Uterus (tissue), 4 donors: ENCODE data around the gene AKAP4. TPM values are rescaled to one million over a fixed set of nuclear protein-coding genes. Genes with fewer than 3 reads are reported as not detected.

Experiments used
- DNase-seq, 2 donors: peaks; one replicate each; pipeline ENCODE4 v3.0.0-alpha.2; 2019 to 2020
- H3K27ac ChIP-seq, 2 donors: fragments of 200-600 bp; sonication (generic); 1 replicate in 1 of 2; 2 replicates in 1 of 2; pipeline ENCODE4 v1.5.1; 2016 to 2018
- H3K27me3 ChIP-seq, 2 donors: fragments of 200-600 bp; sonication (generic); one replicate each; pipeline ENCODE4 v1.5.1; 2018 to 2019; ENCODE audit warnings: control low read depth in 1 of 2
- H3K36me3 ChIP-seq, 2 donors: fragments of 200-600 bp; sonication (generic); one replicate each; pipeline ENCODE4 v1.5.1; 2019; ENCODE audit warnings: control low read depth in 1 of 2
- H3K4me1 ChIP-seq, 2 donors: fragments of 200-600 bp; sonication (generic); one replicate each; pipeline ENCODE4 v1.5.1; 2018 to 2019; ENCODE audit warnings: control low read depth in 1 of 2
- H3K4me3 ChIP-seq, 2 donors: fragments of 200-600 bp; sonication (generic); 1 replicate in 1 of 2; 2 replicates in 1 of 2; pipeline ENCODE4 v1.5.1; 2018 to 2019; ENCODE audit warnings: mild to moderate bottlenecking in 1 of 2
- H3K9me3 ChIP-seq, 2 donors: fragments of 200-600 bp; sonication (generic); one replicate each; pipeline ENCODE4 v1.5.1; 2019; ENCODE audit warnings: control low read depth in 1 of 2
- POLR2A ChIP-seq, 2 donors: fragments of 450-650 bp; IDR thresholded peaks; one replicate each; pipeline ENCODE4 v1.6.1; 2016; ENCODE audit warnings: antibody characterized with exemption in 2 of 2, mild to moderate bottlenecking in 1 of 2, moderate library complexity in 1 of 2
- intact Hi-C: fragments of 100-400 bp; cut with DNase I; formaldehyde crosslinking; loops from one replicate; pipeline ENCODE4 v1.15.1; 2023; ENCODE audit warnings: low total_unique reads
- small RNA-seq: library from RNA; depleted of rRNA; stranded (forward); fragments of <200 nt; gene quantifications from one replicate; pipeline ENCODE3, GENCODE V24; 2016
- total RNA-seq, 4 donors: library from RNA; depleted of rRNA in 3 of 4; stranded (reverse); fragments of >200 nt in 3 of 4; gene quantifications; one replicate each; pipeline versions ENCODE4 v1.1.0 to v1.2.4, GENCODE V29; 2014 to 2023
- TF ChIP-seq, protein P1 (sequence below), 4 experiments: fragments of 200-600 bp in 2 of 4; fragments of 450-650 bp in 2 of 4; sonication (generic) in 2 of 4; IDR thresholded peaks; one replicate each; pipeline ENCODE4 v1.5.1; 2016 to 2019; ENCODE audit warnings: antibody characterized with exemption in 4 of 4, mild to moderate bottlenecking in 2 of 4, moderate library complexity in 1 of 4
- donor health status: DM: yes; HTN: yes; CAD: no.

AKAP4 gene
- total RNA-seq, 4 donors from 2014 or later: not detected

DNA sequence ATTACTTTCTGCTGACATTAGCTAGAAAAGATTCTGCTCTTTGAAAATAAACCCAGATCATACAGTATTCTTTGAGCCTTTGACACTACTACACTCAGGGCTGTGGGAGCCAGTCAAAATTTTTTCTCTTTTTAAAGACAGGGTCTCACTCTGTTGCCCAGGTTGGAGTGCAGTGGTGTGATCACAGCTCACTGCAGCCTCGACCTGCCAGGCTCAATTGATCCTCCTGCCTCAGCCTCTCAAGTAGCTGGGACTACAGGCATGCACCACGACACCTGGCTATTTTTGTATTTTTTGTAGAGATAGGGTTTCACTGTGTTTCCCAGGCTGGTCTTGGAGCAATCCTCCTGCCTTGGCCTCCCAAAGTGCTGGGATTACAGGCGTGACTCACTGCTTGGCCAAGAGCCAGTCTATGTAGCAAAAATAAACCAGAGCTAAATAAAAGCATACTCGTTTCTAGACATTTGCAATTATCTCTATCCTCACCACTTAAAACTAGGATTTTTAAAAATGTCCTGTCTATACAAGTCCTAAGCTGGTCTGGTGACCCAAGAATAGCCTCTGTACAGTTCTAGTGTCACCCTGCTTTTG lies 43.2 kb downstream of the AKAP4 start:
- H3K4me1 ChIP-seq: no peaks in the 10 kb centered on the region
- no peak overlapping the region for H3K27ac ChIP-seq
- TF ChIP-seq, protein P1, sequence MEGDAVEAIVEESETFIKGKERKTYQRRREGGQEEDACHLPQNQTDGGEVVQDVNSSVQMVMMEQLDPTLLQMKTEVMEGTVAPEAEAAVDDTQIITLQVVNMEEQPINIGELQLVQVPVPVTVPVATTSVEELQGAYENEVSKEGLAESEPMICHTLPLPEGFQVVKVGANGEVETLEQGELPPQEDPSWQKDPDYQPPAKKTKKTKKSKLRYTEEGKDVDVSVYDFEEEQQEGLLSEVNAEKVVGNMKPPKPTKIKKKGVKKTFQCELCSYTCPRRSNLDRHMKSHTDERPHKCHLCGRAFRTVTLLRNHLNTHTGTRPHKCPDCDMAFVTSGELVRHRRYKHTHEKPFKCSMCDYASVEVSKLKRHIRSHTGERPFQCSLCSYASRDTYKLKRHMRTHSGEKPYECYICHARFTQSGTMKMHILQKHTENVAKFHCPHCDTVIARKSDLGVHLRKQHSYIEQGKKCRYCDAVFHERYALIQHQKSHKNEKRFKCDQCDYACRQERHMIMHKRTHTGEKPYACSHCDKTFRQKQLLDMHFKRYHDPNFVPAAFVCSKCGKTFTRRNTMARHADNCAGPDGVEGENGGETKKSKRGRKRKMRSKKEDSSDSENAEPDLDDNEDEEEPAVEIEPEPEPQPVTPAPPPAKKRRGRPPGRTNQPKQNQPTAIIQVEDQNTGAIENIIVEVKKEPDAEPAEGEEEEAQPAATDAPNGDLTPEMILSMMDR (IDR thresholded peaks at IDR 0.05): no peak
- TF ChIP-seq POLR2A (IDR thresholded peaks at IDR 0.05): no peak
- H3K36me3 ChIP-seq: no peaks in the 10 kb centered on the region
- no peaks in the 10 kb centered on the region for H3K27me3 ChIP-seq
- H3K4me3 ChIP-seq: no peak overlapping the region
- peak; percentile 29 to 30 for DNase-seq
- intact Hi-C loops: no loop called here
- no peaks in the 10 kb centered on the region for H3K9me3 ChIP-seq

DNA sequence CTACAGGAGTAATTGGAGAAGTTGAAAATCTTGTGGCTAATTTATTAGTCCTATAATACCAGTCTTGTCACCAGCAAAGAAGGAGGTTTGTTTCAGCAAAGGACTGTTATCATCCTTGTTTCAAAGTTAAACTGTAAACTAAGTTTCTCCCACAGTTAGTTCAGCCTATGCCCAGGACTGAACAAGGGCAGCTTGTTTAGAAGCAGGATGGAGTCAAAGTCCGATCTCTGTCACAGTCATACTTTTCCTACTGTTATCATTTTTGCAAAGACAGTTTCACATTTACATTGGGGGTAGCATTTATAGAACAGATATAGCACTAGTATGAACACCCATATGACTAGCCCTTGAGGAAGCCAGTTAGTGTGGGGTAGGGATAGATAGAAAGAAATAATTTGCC lies 46.4 kb downstream of the AKAP4 start:
- Histone ChIP-seq H3K9me3 (no peaks in the 10 kb centered on the region), H3K27me3 (peaks cover 0 to under 1% of the 10 kb centered on the region in 2 donors), H3K27ac (no peak overlapping the region), H3K36me3 (no peaks in the 10 kb centered on the region), H3K4me3 (no peak overlapping the region), H3K4me1 (no peaks in the 10 kb centered on the region)
- no peak for DNase-seq
- intact Hi-C loops: no loop called here
- TF ChIP-seq, protein P1 (IDR thresholded peaks at IDR 0.05): no peak
- TF ChIP-seq POLR2A (IDR thresholded peaks at IDR 0.05): no peak

DNA sequence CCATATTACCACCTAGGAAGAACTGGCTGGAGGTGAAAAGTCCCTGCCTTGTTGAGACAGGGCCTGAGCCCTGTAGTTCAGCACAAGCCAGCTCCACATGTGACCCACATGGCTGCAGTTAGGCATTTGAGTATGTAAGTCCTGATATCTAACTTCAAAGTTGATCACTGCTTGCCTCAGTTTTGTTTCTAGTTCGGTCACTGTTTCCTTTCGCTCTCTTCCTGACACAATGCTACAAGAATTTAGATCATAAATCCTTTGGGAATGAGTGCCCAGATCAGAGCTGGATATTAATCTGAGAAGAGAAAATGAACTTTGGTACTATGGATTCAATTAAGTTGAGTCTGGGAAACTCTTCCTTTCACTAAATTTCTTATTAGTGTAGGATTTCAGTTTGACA lies 48.4 kb downstream of the AKAP4 start:
- Histone ChIP-seq H3K27me3 (peaks cover 0 to 3% of the 10 kb centered on the region in 2 donors), H3K4me1 (no peaks in the 10 kb centered on the region), H3K27ac (no peak overlapping the region), H3K4me3 (no peak overlapping the region), H3K36me3 (no peaks in the 10 kb centered on the region), H3K9me3 (no peaks in the 10 kb centered on the region)
- intact Hi-C loops: no loop called here
- DNase-seq: no peak
- TF ChIP-seq POLR2A (IDR thresholded peaks at IDR 0.05): no peak
- TF ChIP-seq, protein P1 (IDR thresholded peaks at IDR 0.05): no peak

DNA sequence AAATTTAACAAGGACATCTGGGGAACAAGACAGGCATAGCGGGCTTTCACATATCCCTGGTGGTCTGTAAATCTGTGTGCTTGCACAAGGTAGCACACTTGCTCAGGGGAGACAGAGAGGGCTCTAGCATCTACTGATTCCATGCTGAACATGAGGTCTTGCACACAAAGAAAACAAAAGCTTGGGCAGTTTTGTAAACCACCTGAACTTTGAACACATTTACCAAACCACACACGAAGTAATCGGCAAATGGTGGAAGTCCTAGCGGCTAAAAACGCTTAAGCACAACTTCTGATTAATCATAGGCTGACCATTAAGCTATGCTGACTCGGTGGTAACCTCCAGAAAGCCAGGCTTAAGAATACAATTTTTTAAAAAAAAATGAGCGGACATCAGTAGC lies 52.8 kb downstream of the AKAP4 start:
- H3K4me1 ChIP-seq: no peaks in the 10 kb centered on the region
- no peaks in the 10 kb centered on the region for H3K9me3 ChIP-seq
- H3K27ac ChIP-seq: no peak overlapping the region
- no peak for TF ChIP-seq POLR2A (IDR thresholded peaks at IDR 0.05)
- TF ChIP-seq, protein P1 (IDR thresholded peaks at IDR 0.05): no peak
- no peak overlapping the region for H3K4me3 ChIP-seq
- DNase-seq: no peak
- H3K36me3 ChIP-seq: no peaks in the 10 kb centered on the region
- peaks cover 0 to 3% of the 10 kb centered on the region in 2 donors for H3K27me3 ChIP-seq
- intact Hi-C loops: no loop called here

Small RNA genes lying within 50 kb of the gene (small RNA-seq; reads per million reads assigned to genes)
- not detected for gene PYY3
- not detected for gene RF00019

Other genes with a start within 250 kb of the AKAP4 start
- gene CCNB3, start 3.8 kb upstream of the AKAP4 start, total RNA-seq: under 1 TPM in 3 of 4 donors, not detected in 1; 0.09 to 0.48 (median 0.26) TPM